ENCODE data around the gene ERP44. TPM values are rescaled to one million over a fixed set of nuclear protein-coding genes. Genes with fewer than 3 reads are reported as not detected.
"Not testable (repeated sequence)": the region's sequence is repeated elsewhere in the genome, so short reads cannot be mapped to it uniquely, and the experiment has no call there.

ERP44 gene
- total RNA-seq, 5 donors from 2014 or later (not counting 1 experiment from before 2014, with no cell fraction given) = 11.3 to 15.1 (median 12.5) TPM

DNA sequence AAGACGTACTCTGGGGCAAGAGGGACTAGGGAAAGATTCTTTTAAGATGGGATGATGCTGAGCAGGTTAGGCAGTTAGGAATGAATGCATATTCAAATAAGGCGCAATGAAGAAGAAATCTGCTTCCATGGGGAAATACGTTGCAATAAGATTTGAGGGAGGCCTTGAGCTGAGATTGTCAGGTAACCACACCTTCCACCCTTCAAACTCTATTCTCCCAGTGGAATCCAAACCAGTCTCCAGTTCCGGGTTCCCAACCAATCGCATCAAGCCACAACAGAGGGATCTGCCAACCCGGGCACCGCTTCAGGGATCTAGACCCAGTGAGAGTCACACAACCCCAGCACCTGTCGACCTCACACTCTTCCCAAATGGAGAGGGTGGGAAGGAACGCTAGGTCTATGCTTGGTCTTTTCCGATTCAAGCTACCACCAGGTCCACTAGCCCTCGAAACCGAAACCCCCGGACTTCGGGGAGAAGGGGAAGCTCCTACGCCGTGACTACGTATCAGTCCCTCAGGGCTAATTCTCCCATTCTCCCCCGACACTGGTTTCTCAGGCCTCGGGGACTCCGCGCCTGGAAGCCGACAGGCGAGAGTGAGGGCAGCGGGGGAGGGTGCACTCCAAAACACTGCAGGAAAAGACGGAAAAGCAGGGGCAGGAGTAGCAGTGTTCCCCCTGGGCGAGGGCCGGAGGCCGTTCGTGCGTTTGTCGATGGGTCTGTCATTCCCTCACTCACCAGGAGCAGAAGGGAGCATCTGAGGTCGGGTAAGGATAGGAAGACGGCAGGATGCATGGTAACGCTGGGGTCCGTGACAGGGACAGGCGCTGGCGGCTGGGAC lies 534 bp downstream of the ERP44 start:
- WGBS (ENCODE audit: insufficient coverage) = 3% methylated on average over 16 of the region's 37 CpGs
- ATAC-seq (replicated peaks in 1 of 4) (peak in 3 of 4 experiments; percentile 0 to 15 (median 1)), DNase-seq (peak in 20 of 35 experiments; percentile 1 to 46 (median 6))
- Mint-ChIP-seq H3K27ac (peak overlapping the region; percentile 86 to 97), H3K4me3 (peak overlapping the region; percentile 97 to 99 (median 99)), H3K27me3 (no peaks in the 10 kb centered on the region), H3K4me1 (peaks cover 48 to 60% (median 51%) of the 10 kb centered on the region in 3 donors), H3K36me3 (peaks cover 9% of the 10 kb centered on the region), H3K9me3 (no peaks in the 10 kb centered on the region)
- POLR2A ChIA-PET = interaction anchor here (0.5 to 0.6 kb wide), 3 partner anchors 14 to 782 kb away, joined by 3 to 4 read pairs (median 3); no protein-coding TSS in a partner anchor
- peaks cover 19 to 22% of the 10 kb centered on the region in 2 experiments for H3K4me1 ChIP-seq (ENCODE audit: control insufficient read depth in 1 of 2, extremely low read depth in 1 of 2, insufficient read depth in 2 of 2, low read length in 2 of 2)
- no peaks in the 10 kb centered on the region for H3K36me3 ChIP-seq (ENCODE audit: control insufficient read depth in 2 of 2, extremely low read depth in 1 of 2, insufficient read depth in 1 of 2, low read length in 1 of 2)
- H3K9me3 ChIP-seq = no peaks in the 10 kb centered on the region
- no peaks in the 10 kb centered on the region for H3K27me3 ChIP-seq (replicated peaks in 1 of 2; ENCODE audit: control insufficient read depth in 2 of 2, extremely low read depth in 1 of 2, insufficient read depth in 2 of 2, low read length in 1 of 2)
- peak overlapping the region; percentile 77 for H3K27ac ChIP-seq (ENCODE audit: low read length)
- H3K4me3 ChIP-seq (ENCODE audit: control insufficient read depth in 1 of 2, extremely low read depth in 1 of 2, low read length in 1 of 2) = peak overlapping the region; percentile 76 to 99
- CTCF ChIA-PET = no interaction called here

GRCh38 chr9:100096378-100096916 lies 2.4 kb downstream of the ERP44 start:
- Histone ChIP-seq H3K27me3 (replicated peaks in 1 of 2; ENCODE audit: control insufficient read depth in 2 of 2, extremely low read depth in 1 of 2, insufficient read depth in 2 of 2, low read length in 1 of 2) (no peaks in the 10 kb centered on the region), H3K27ac (ENCODE audit: low read length) (no peak overlapping the region), H3K4me1 (ENCODE audit: control insufficient read depth in 1 of 2, extremely low read depth in 1 of 2, insufficient read depth in 2 of 2, low read length in 2 of 2) (peaks cover 21 to 24% of the 10 kb centered on the region in 2 experiments), H3K4me3 (ENCODE audit: control insufficient read depth in 1 of 2, extremely low read depth in 1 of 2, low read length in 1 of 2) (no peak overlapping the region), H3K36me3 (ENCODE audit: control insufficient read depth in 2 of 2, extremely low read depth in 1 of 2, insufficient read depth in 1 of 2, low read length in 1 of 2) (no peaks in the 10 kb centered on the region), H3K9me3 (no peaks in the 10 kb centered on the region)
- ChIA-PET POLR2A (interaction anchor here in 1 of 2 donors (0.5 to 0.6 kb wide), 2 partner anchors 26 to 110 kb away, joined by 3 to 5 read pairs; no protein-coding TSS in a partner anchor), CTCF (interaction anchor here (0.5 to 1.1 kb wide), 2 partner anchors 16 to 30 kb away, joined by 3 read pairs; no protein-coding TSS in a partner anchor)
- H3K36me3 Mint-ChIP-seq = peaks cover 9% of the 10 kb centered on the region
- H3K4me1 Mint-ChIP-seq = peaks cover 64 to 73% (median 67%) of the 10 kb centered on the region in 3 donors
- peak overlapping the region; percentile 2 to 15 (median 10) for H3K4me3 Mint-ChIP-seq
- DNase-seq = no peak
- no peaks in the 10 kb centered on the region for H3K9me3 Mint-ChIP-seq
- H3K27me3 Mint-ChIP-seq = no peaks in the 10 kb centered on the region
- WGBS (ENCODE audit: insufficient coverage) = no CpG with 5 or more reads among the region's 3 CpGs
- H3K27ac Mint-ChIP-seq = no peak overlapping the region
- ATAC-seq (replicated peaks in 1 of 4) = no peak

DNA sequence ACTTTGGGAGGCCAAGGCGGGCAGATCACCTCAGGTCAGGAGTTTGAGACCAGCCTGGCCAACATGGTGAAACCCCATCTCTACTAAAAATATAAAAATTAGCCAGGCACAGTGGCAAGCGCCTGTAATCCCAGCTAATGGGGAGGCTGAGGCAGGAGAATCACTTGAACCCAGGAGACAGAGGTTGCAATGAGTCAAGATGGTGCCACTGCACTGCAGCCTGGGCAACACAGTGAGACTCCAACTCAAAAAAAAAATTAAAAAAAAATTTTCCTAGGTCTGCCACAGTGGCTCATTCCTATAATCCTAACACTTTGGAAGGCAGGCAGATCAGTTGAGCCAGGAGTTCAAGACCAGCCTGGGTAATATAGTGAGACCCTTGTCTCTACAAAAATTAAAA lies 4.4 kb downstream of the ERP44 start:
- not testable (repeated sequence) for ATAC-seq (replicated peaks in 1 of 4); H3K27me3 Mint-ChIP-seq; H3K27me3 ChIP-seq (replicated peaks in 1 of 2; ENCODE audit: control insufficient read depth in 2 of 2, extremely low read depth in 1 of 2, insufficient read depth in 2 of 2, low read length in 1 of 2); H3K9me3 Mint-ChIP-seq; H3K27ac ChIP-seq (ENCODE audit: low read length); H3K36me3 ChIP-seq (ENCODE audit: control insufficient read depth in 2 of 2, extremely low read depth in 1 of 2, insufficient read depth in 1 of 2, low read length in 1 of 2); H3K4me3 ChIP-seq (ENCODE audit: control insufficient read depth in 1 of 2, extremely low read depth in 1 of 2, low read length in 1 of 2); DNase-seq; H3K36me3 Mint-ChIP-seq; H3K4me3 Mint-ChIP-seq; H3K27ac Mint-ChIP-seq; H3K9me3 ChIP-seq
- peaks cover 68 to 71% (median 68%) of the 10 kb centered on the region in 3 donors for H3K4me1 Mint-ChIP-seq
- 100% methylated on average over 1 of the region's 2 CpGs for WGBS (ENCODE audit: insufficient coverage)
- POLR2A ChIA-PET = interaction anchor here (0.6 to 0.8 kb wide), 2 partner anchors 11 to 89 kb away, joined by 6 to 7 read pairs; no protein-coding TSS in a partner anchor
- peaks cover 16 to 17% of the 10 kb centered on the region in 2 experiments for H3K4me1 ChIP-seq (ENCODE audit: control insufficient read depth in 1 of 2, extremely low read depth in 1 of 2, insufficient read depth in 2 of 2, low read length in 2 of 2)
- CTCF ChIA-PET = interaction anchor here (0.7 to 1.3 kb wide), 4 partner anchors 11 to 240 kb away, joined by 3 to 4 read pairs (median 3); no protein-coding TSS in a partner anchor

- H3K36me3 Mint-ChIP-seq = peaks cover 7% of the 10 kb centered on the region
- WGBS (ENCODE audit: insufficient coverage) = no CpG with 5 or more reads among the region's 1 CpG
- CTCF ChIA-PET = no interaction called here
Measured at GRCh38 chr9:100092066-100092465, 6.7 kb downstream of the ERP44 start.

DNA sequence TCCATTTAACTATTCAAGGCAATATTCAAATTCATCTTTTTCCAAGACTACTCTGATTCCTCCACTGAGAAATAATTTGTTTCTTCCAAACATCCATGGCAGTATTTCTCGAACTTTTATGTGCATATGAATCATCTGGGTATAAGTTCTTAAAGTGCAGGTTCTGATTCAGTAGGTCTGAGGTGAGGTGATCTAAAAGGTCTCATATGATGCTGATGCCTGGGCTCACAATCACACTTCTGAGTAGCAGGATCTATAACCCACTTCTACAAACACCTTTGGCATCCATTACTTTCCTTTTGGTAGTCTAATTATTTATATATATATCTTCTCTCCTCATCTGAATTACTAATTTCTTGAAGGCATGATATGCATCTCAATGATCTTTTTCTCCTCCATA lies 7.2 kb downstream of the ERP44 start:
- Mint-ChIP-seq H3K4me3 (no peak overlapping the region), H3K36me3 (peaks cover 7% of the 10 kb centered on the region), H3K27me3 (no peaks in the 10 kb centered on the region), H3K9me3 (no peaks in the 10 kb centered on the region), H3K27ac (no peak overlapping the region), H3K4me1 (peaks cover 73 to 81% (median 76%) of the 10 kb centered on the region in 3 donors)
- H3K27me3 ChIP-seq (replicated peaks in 1 of 2; ENCODE audit: control insufficient read depth in 2 of 2, extremely low read depth in 1 of 2, insufficient read depth in 2 of 2, low read length in 1 of 2) = no peaks in the 10 kb centered on the region
- no peak for ATAC-seq (replicated peaks in 1 of 4)
- peaks cover 0 to 2% of the 10 kb centered on the region in 2 donors for H3K36me3 ChIP-seq (ENCODE audit: control insufficient read depth in 2 of 2, extremely low read depth in 1 of 2, insufficient read depth in 1 of 2, low read length in 1 of 2)
- no peak overlapping the region for H3K27ac ChIP-seq (ENCODE audit: low read length)
- H3K4me3 ChIP-seq (ENCODE audit: control insufficient read depth in 1 of 2, extremely low read depth in 1 of 2, low read length in 1 of 2) = no peak overlapping the region
- CTCF ChIA-PET = no interaction called here
- POLR2A ChIA-PET = no interaction called here
- DNase-seq = no peak
- peaks cover 7 to 22% of the 10 kb centered on the region in 2 experiments for H3K4me1 ChIP-seq (ENCODE audit: control insufficient read depth in 1 of 2, extremely low read depth in 1 of 2, insufficient read depth in 2 of 2, low read length in 2 of 2)
- no CpG with 5 or more reads among the region's 1 CpG for WGBS (ENCODE audit: insufficient coverage)
- H3K9me3 ChIP-seq = no peaks in the 10 kb centered on the region

More at GRCh38 chr9:100092066-100092465, 6.7 kb downstream of the ERP44 start:
- Histone ChIP-seq H3K27ac (ENCODE audit: low read length) (no peak overlapping the region), H3K4me3 (ENCODE audit: control insufficient read depth in 1 of 2, extremely low read depth in 1 of 2, low read length in 1 of 2) (no peak overlapping the region), H3K36me3 (ENCODE audit: control insufficient read depth in 2 of 2, extremely low read depth in 1 of 2, insufficient read depth in 1 of 2, low read length in 1 of 2) (peaks cover 0 to 2% of the 10 kb centered on the region in 2 donors), H3K27me3 (replicated peaks in 1 of 2; ENCODE audit: control insufficient read depth in 2 of 2, extremely low read depth in 1 of 2, insufficient read depth in 2 of 2, low read length in 1 of 2) (no peaks in the 10 kb centered on the region), H3K4me1 (ENCODE audit: control insufficient read depth in 1 of 2, extremely low read depth in 1 of 2, insufficient read depth in 2 of 2, low read length in 2 of 2) (peaks cover 7 to 20% of the 10 kb centered on the region in 2 experiments), H3K9me3 (no peaks in the 10 kb centered on the region)
- no peaks in the 10 kb centered on the region for H3K9me3 Mint-ChIP-seq
- POLR2A ChIA-PET = no interaction called here
- no peak overlapping the region for H3K4me3 Mint-ChIP-seq
- peaks cover 73 to 79% (median 78%) of the 10 kb centered on the region in 3 donors for H3K4me1 Mint-ChIP-seq
- DNase-seq (no peak), ATAC-seq (replicated peaks in 1 of 4) (no peak)
- no peaks in the 10 kb centered on the region for H3K27me3 Mint-ChIP-seq
- H3K27ac Mint-ChIP-seq = peak overlapping the region in 1 of 2 donors; percentile 5

GRCh38 chr9:100090880-100091279 lies 7.9 kb downstream of the ERP44 start:
- no peak for ATAC-seq (replicated peaks in 1 of 4)
- peaks cover 75 to 83% (median 76%) of the 10 kb centered on the region in 3 donors for H3K4me1 Mint-ChIP-seq
- no peaks in the 10 kb centered on the region for H3K27me3 Mint-ChIP-seq
- Histone ChIP-seq H3K9me3 (no peaks in the 10 kb centered on the region), H3K27ac (ENCODE audit: low read length) (no peak overlapping the region), H3K4me1 (ENCODE audit: control insufficient read depth in 1 of 2, extremely low read depth in 1 of 2, insufficient read depth in 2 of 2, low read length in 2 of 2) (peaks cover 7 to 21% of the 10 kb centered on the region in 2 experiments), H3K27me3 (replicated peaks in 1 of 2; ENCODE audit: control insufficient read depth in 2 of 2, extremely low read depth in 1 of 2, insufficient read depth in 2 of 2, low read length in 1 of 2) (no peaks in the 10 kb centered on the region), H3K36me3 (ENCODE audit: control insufficient read depth in 2 of 2, extremely low read depth in 1 of 2, insufficient read depth in 1 of 2, low read length in 1 of 2) (peaks cover 0 to 2% of the 10 kb centered on the region in 2 donors), H3K4me3 (ENCODE audit: control insufficient read depth in 1 of 2, extremely low read depth in 1 of 2, low read length in 1 of 2) (no peak overlapping the region)
- peaks cover 7% of the 10 kb centered on the region for H3K36me3 Mint-ChIP-seq
- no CpG with 5 or more reads among the region's 1 CpG for WGBS (ENCODE audit: insufficient coverage)
- ChIA-PET POLR2A (no interaction called here), CTCF (no interaction called here)
- H3K27ac Mint-ChIP-seq = no peak overlapping the region
- DNase-seq = no peak
- no peak overlapping the region for H3K4me3 Mint-ChIP-seq
- H3K9me3 Mint-ChIP-seq = no peaks in the 10 kb centered on the region

Measured in T-cell (primary cell).